ENCODE results near the gene SMC1B.

- no peak for TF ChIP-seq EP300 (IDR thresholded peaks at IDR 0.05)
- TF ChIP-seq, protein P1, sequence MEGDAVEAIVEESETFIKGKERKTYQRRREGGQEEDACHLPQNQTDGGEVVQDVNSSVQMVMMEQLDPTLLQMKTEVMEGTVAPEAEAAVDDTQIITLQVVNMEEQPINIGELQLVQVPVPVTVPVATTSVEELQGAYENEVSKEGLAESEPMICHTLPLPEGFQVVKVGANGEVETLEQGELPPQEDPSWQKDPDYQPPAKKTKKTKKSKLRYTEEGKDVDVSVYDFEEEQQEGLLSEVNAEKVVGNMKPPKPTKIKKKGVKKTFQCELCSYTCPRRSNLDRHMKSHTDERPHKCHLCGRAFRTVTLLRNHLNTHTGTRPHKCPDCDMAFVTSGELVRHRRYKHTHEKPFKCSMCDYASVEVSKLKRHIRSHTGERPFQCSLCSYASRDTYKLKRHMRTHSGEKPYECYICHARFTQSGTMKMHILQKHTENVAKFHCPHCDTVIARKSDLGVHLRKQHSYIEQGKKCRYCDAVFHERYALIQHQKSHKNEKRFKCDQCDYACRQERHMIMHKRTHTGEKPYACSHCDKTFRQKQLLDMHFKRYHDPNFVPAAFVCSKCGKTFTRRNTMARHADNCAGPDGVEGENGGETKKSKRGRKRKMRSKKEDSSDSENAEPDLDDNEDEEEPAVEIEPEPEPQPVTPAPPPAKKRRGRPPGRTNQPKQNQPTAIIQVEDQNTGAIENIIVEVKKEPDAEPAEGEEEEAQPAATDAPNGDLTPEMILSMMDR (IDR thresholded peaks at IDR 0.05), result no peak
Measured at GRCh38 chr22:45344334-45344733, 69.1 kb downstream of the SMC1B start.

Measured in gastroesophageal sphincter (tissue), 3 donors.